Type B pancreatic cell (in vitro differentiated cells): ENCODE data around the gene SLC6A18. TPM values are rescaled to one million over a fixed set of nuclear protein-coding genes. Genes with fewer than 3 reads are reported as not detected.

ENCODE experiments used
- DNase-seq: peaks from one replicate; pipeline ENCODE4 v3.0.0; 2021; ENCODE audit warnings: mixed read lengths; ENCODE audit not compliant: unreplicated experiment; ENCODE audit errors: extremely low spot score
- H3K27ac Mint-ChIP-seq: 2 replicates; pipeline ENCODE4 v1.8.0; 2021; ENCODE audit warnings: mild to moderate bottlenecking, mixed read lengths
- H3K27me3 Mint-ChIP-seq: 2 replicates; pipeline ENCODE4 v1.8.0; 2021; ENCODE audit warnings: mixed read lengths
- H3K36me3 Mint-ChIP-seq: 2 replicates; pipeline ENCODE4 v1.8.0; 2021; ENCODE audit warnings: mixed read lengths
- H3K4me1 Mint-ChIP-seq: one replicate; pipeline ENCODE4 v1.8.0; 2021; ENCODE audit warnings: mixed read lengths; ENCODE audit not compliant: unreplicated experiment
- H3K4me3 Mint-ChIP-seq: 2 replicates; pipeline ENCODE4 v1.8.0; 2021; ENCODE audit warnings: mild to moderate bottlenecking, mixed read lengths
- H3K9me3 Mint-ChIP-seq: 2 replicates; pipeline ENCODE4 v1.8.0; 2021; ENCODE audit warnings: mixed read lengths
- total RNA-seq: library from RNA; stranded (reverse); gene quantifications from 2 replicates; pipeline ENCODE4 v1.2.1, GENCODE V29; 2021; ENCODE audit warnings: low replicate concordance
- TF ChIP-seq, protein P1 (sequence below): fragments of 200-600 bp; sonication (generic); conservative IDR thresholded peaks from 2 replicates; pipeline ENCODE4 v1.5.0; 2021; ENCODE audit warnings: antibody characterized with exemption, mild to moderate bottlenecking

Gene SLC6A18
- total RNA-seq, 1 donor from 2014 or later, result 0.41 TPM

DNA sequence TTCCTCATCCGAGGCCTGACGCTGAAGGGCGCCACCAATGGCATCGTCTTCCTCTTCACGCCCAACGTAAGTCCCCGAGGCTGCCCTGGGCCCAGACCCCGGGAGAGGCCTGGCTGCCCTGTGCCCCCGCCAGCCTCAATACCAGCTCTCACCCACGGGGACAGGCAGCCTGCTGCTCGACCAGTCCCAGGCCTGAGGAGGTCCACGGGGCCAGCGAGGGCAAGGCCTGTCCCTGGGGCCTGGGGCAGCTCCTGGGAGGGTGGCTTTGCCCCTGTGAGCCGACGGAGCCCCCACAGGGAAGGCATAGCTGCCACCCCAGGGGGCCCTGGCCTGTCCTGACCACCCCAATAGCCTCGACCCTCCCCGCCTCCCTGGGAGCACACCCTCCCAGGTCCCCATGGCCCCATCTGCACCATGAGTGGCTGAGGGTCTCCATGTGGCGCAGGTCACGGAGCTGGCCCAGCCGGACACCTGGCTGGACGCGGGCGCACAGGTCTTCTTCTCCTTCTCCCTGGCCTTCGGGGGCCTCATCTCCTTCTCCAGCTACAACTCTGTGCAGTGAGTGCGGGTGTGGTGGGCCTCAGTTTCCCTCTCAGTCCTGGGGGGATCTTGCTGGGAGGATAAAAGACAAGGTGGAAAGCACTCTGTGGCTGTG is 11.5 kb upstream of the SLC6A18 start:
- no peak for DNase-seq
- Mint-ChIP-seq H3K27ac (no peak overlapping the region), H3K4me3 (no peak overlapping the region), H3K27me3 (no peaks in the 10 kb centered on the region), H3K4me1 (no peaks in the 10 kb centered on the region), H3K9me3 (no peaks in the 10 kb centered on the region), H3K36me3 (no peaks in the 10 kb centered on the region)
- TF ChIP-seq, protein P1, sequence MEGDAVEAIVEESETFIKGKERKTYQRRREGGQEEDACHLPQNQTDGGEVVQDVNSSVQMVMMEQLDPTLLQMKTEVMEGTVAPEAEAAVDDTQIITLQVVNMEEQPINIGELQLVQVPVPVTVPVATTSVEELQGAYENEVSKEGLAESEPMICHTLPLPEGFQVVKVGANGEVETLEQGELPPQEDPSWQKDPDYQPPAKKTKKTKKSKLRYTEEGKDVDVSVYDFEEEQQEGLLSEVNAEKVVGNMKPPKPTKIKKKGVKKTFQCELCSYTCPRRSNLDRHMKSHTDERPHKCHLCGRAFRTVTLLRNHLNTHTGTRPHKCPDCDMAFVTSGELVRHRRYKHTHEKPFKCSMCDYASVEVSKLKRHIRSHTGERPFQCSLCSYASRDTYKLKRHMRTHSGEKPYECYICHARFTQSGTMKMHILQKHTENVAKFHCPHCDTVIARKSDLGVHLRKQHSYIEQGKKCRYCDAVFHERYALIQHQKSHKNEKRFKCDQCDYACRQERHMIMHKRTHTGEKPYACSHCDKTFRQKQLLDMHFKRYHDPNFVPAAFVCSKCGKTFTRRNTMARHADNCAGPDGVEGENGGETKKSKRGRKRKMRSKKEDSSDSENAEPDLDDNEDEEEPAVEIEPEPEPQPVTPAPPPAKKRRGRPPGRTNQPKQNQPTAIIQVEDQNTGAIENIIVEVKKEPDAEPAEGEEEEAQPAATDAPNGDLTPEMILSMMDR, result no peak

DNA sequence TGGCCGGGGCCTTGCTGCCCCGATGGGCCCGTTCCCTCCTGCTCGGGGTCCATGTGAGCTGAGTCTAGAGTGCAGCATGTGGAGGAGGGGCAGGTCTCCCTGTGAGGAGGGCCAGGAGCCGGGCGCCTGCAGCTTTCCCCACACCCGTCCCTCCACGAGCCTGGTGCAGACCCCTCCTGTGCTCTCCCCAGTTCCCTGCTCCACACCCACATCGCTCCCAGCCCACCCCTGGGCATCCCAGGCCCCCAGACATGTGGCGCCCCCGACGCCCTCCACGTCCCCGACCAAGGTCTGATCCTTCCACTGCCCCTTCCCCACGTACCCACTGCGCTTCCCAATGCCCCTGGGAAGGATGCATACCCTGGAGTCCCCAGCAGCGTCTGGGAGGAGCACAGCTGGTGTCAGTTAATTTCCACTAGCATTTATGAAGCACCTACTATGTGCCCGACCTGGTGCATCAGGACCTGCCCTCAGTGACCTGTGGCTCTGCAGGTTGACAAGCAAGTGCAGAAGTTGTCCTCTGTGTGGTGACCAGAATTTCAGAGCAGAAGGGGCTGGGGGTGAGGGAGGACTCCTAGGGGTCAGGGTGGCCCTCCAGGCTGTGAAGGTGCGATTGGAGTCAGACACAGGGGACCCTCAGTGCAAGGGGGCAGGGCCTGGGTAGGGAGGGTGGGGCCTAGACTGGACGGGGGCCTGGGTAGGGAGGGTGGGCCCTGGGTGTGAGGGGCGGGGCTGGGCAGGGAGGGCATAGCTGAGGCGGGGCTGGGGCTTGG is 10.8 kb upstream of the SLC6A18 start:
- no peaks in the 10 kb centered on the region for H3K9me3 Mint-ChIP-seq
- TF ChIP-seq, protein P1, result no peak
- no peak overlapping the region for H3K4me3 Mint-ChIP-seq
- DNase-seq, result no peak
- no peaks in the 10 kb centered on the region for H3K36me3 Mint-ChIP-seq
- H3K4me1 Mint-ChIP-seq, result no peaks in the 10 kb centered on the region
- no peak overlapping the region for H3K27ac Mint-ChIP-seq
- no peaks in the 10 kb centered on the region for H3K27me3 Mint-ChIP-seq

GRCh38 chr5:1214936-1215220 is 10.3 kb upstream of the SLC6A18 start:
- H3K27me3 Mint-ChIP-seq, result no peaks in the 10 kb centered on the region
- no peak overlapping the region for H3K27ac Mint-ChIP-seq

DNA sequence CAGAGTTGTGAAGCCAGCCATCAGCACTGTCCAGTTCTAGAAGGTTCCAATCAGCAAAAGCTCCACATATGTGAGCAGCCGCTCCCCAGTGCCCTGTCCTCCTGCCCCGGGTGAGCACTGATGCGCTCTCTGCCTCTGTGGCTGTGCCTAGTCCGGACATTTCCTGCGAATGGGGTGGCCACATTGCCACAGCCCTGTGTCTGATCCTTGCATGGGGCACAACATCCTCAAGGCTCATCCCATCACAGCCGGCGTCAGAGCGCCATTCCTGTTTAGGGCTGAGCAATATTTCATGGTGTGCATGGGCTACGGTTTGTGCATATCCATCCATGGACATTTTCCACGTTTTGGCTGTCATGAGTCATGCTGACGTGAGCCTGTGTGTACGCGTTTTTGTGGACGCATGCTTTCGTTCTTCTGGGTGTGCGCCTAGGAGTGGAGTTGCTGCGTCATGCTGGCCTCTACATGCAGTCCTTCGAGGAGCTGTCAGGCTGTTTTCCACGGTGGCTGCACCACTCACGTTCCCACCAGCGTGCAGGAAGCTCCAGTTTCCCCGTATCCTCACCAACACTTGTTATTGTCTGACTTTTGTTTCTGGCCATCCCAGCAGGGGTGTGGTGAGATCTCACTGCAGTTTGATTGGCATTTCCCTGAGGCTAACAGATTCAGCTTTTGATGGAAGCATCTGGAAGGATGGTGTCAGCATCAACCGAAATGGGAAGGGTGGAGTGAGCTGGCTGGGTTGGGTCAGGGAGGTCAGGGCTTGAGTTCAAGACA is 9.7 kb upstream of the SLC6A18 start:
- no peaks in the 10 kb centered on the region for H3K9me3 Mint-ChIP-seq
- TF ChIP-seq, protein P1, result no peak
- H3K4me3 Mint-ChIP-seq, result no peak overlapping the region
- H3K36me3 Mint-ChIP-seq, result no peaks in the 10 kb centered on the region
- no peak for DNase-seq
- no peaks in the 10 kb centered on the region for H3K27me3 Mint-ChIP-seq
- no peak overlapping the region for H3K27ac Mint-ChIP-seq
- no peaks in the 10 kb centered on the region for H3K4me1 Mint-ChIP-seq

More at GRCh38 chr5:1214936-1215220, 10.3 kb upstream of the SLC6A18 start:
- DNase-seq, result no peak
- Mint-ChIP-seq H3K36me3 (no peaks in the 10 kb centered on the region), H3K9me3 (no peaks in the 10 kb centered on the region), H3K4me3 (no peak overlapping the region), H3K4me1 (no peaks in the 10 kb centered on the region)
- TF ChIP-seq, protein P1, result no peak

- TF ChIP-seq, protein P1, result no peak
- no peaks in the 10 kb centered on the region for H3K4me1 Mint-ChIP-seq
- DNase-seq, result no peak
- H3K27me3 Mint-ChIP-seq, result no peaks in the 10 kb centered on the region
- H3K27ac Mint-ChIP-seq, result no peak overlapping the region
- H3K9me3 Mint-ChIP-seq, result no peaks in the 10 kb centered on the region
- no peak overlapping the region for H3K4me3 Mint-ChIP-seq
- no peaks in the 10 kb centered on the region for H3K36me3 Mint-ChIP-seq
Observed at GRCh38 chr5:1216211-1216917, 8.8 kb upstream of the SLC6A18 start.
